ENCODE data around the gene A4GALT. TPM values are rescaled to one million over a fixed set of nuclear protein-coding genes. Genes with fewer than 3 reads are reported as not detected.

The A4GALT gene
- total and polyA plus RNA-seq, 2 donors (not counting 1 experiment from before 2014, with no cell fraction given) = 0.09 to 6.1 TPM

DNA sequence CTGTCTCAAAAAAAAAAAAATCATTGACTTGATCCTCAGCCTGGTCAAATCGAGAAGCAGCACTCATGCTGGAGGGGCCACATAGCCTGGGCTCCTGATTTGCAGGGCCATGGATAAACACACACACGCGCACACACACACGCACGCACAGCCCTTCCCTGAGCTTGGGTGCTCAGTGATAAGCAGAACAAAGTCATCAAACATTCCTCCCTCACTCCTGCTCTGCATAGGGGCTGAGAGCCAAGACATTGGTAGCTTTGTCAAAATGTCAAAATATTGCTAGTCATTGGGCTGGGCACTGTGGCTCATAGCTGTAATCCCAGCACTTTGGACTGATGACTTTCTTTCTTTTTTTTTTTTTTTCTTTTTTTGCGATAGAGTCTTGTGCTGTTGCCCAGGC, 34.0 kb upstream of the A4GALT start:
- Histone ChIP-seq H2AFZ (ENCODE audit: insufficient read depth, low read depth, low read length, poor library complexity, severe bottlenecking) (no peak overlapping the region), H3K4me2 (replicated peaks; ENCODE audit: low read depth, low read length, poor library complexity, severe bottlenecking) (no peak overlapping the region), H3K36me3 (replicated peaks in 1 of 2; ENCODE audit: control extremely low read depth in 1 of 2, control insufficient read depth in 1 of 2, extremely low read depth in 1 of 2, insufficient read depth in 2 of 2, low read length in 1 of 2) (no peaks in the 10 kb centered on the region), H3K9ac (ENCODE audit: low read length) (no peak overlapping the region), H3K27me3 (replicated peaks in 1 of 4; ENCODE audit: control extremely low read depth in 1 of 4, control insufficient read depth in 3 of 4, insufficient read depth in 4 of 4, low read length in 3 of 4) (no peaks in the 10 kb centered on the region), H3K27ac (ENCODE audit: low read length in 2 of 2) (no peak overlapping the region), H3K4me1 (ENCODE audit: control insufficient read depth in 2 of 2, insufficient read depth in 2 of 2, low read length in 2 of 2) (no peaks in the 10 kb centered on the region), H3K79me2 (ENCODE audit: control insufficient read depth, insufficient read depth, low read length) (no peaks in the 10 kb centered on the region), H3K9me3 (ENCODE audit: control extremely low read depth in 1 of 3, control insufficient read depth in 2 of 3, insufficient read depth in 1 of 3, low read length in 2 of 3) (no peaks in the 10 kb centered on the region), H4K20me1 (ENCODE audit: control insufficient read depth, insufficient read depth, low read length, poor library complexity, severe bottlenecking) (no peaks in the 10 kb centered on the region), H3K4me3 (ENCODE audit: control extremely low read depth in 1 of 5, extremely low read depth in 1 of 5, insufficient read depth in 1 of 5, low read depth in 2 of 5, low read length in 4 of 5) (no peak overlapping the region)
- ATAC-seq (ENCODE audit: low read depth) (no peak), DNase-seq (no peak)
- 64% methylated on average over 6 of the region's 6 CpGs for WGBS (ENCODE audit: insufficient coverage)
- ChIA-PET POLR2A (interaction anchor here (0.5 to 1.3 kb wide), 2 partner anchors 10 to 313 kb away, joined by 3 to 4 read pairs; no protein-coding TSS in a partner anchor), CTCF (interaction anchor here (0.6 to 0.7 kb wide), 2 partner anchors 383 to 1346 kb away, joined by 3 to 4 read pairs; no protein-coding TSS in a partner anchor)
- Mint-ChIP-seq H3K4me1 (peaks cover 11% of the 10 kb centered on the region), H3K27me3 (peaks cover 5% of the 10 kb centered on the region), H3K27ac (no peak overlapping the region), H3K9me3 (ENCODE audit: insufficient read depth) (no peaks in the 10 kb centered on the region), H3K4me3 (no peak overlapping the region)
- TF ChIP-seq EZH2 (IDR thresholded peaks at IDR 0.05; ENCODE audit: borderline replicate concordance, insufficient read depth, low read depth, low read length, poor library complexity, severe bottlenecking) = no peak
- TF ChIP-seq, protein P1, sequence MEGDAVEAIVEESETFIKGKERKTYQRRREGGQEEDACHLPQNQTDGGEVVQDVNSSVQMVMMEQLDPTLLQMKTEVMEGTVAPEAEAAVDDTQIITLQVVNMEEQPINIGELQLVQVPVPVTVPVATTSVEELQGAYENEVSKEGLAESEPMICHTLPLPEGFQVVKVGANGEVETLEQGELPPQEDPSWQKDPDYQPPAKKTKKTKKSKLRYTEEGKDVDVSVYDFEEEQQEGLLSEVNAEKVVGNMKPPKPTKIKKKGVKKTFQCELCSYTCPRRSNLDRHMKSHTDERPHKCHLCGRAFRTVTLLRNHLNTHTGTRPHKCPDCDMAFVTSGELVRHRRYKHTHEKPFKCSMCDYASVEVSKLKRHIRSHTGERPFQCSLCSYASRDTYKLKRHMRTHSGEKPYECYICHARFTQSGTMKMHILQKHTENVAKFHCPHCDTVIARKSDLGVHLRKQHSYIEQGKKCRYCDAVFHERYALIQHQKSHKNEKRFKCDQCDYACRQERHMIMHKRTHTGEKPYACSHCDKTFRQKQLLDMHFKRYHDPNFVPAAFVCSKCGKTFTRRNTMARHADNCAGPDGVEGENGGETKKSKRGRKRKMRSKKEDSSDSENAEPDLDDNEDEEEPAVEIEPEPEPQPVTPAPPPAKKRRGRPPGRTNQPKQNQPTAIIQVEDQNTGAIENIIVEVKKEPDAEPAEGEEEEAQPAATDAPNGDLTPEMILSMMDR (IDR thresholded peaks at IDR 0.05) = no peak
- intact Hi-C loops (cut with micrococcal nuclease) = no loop called here

DNA sequence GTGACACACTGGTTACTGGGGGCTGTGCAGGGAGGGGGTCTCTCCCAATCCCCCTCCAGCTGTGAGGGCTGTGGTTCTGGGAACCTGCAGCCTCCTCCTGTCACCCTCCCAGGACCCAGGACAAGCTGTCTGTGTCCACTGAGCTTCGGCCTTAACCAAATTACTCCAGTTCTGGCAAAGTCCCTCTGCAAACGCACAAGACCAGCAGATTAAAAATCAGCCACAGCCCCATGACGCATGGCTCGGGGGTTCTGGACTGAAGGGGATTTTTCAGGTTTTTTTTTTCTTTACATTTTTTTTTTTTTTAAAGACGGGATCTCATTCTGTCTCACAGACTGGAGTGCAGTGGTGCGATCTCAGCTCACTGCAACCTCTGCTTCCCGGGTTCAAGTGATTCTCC, 32.2 kb upstream of the A4GALT start:
- no peaks in the 10 kb centered on the region for H3K9me3 ChIP-seq (ENCODE audit: control extremely low read depth in 1 of 3, control insufficient read depth in 2 of 3, insufficient read depth in 1 of 3, low read length in 2 of 3)
- intact Hi-C loops (cut with micrococcal nuclease) = no loop called here
- H3K27ac Mint-ChIP-seq = no peak overlapping the region
- ATAC-seq (ENCODE audit: low read depth) (peak; percentile 49), DNase-seq (no peak)
- no peak overlapping the region for H3K9ac ChIP-seq (ENCODE audit: low read length)
- H3K4me1 Mint-ChIP-seq = peaks cover 11% of the 10 kb centered on the region
- no peaks in the 10 kb centered on the region for H3K36me3 ChIP-seq (replicated peaks in 1 of 2; ENCODE audit: control extremely low read depth in 1 of 2, control insufficient read depth in 1 of 2, extremely low read depth in 1 of 2, insufficient read depth in 2 of 2, low read length in 1 of 2)
- ChIA-PET CTCF (interaction anchor here (0.6 to 1.4 kb wide), 3 partner anchors 11 to 90 kb away, joined by 3 to 4 read pairs (median 3); no protein-coding TSS in a partner anchor), POLR2A (no interaction called here)
- H4K20me1 ChIP-seq (ENCODE audit: control insufficient read depth, insufficient read depth, low read length, poor library complexity, severe bottlenecking) = no peaks in the 10 kb centered on the region
- H3K27me3 ChIP-seq (replicated peaks in 1 of 4; ENCODE audit: control extremely low read depth in 1 of 4, control insufficient read depth in 3 of 4, insufficient read depth in 4 of 4, low read length in 3 of 4) = no peaks in the 10 kb centered on the region
- H3K27me3 Mint-ChIP-seq = peaks cover 5% of the 10 kb centered on the region
- H3K4me2 ChIP-seq (replicated peaks; ENCODE audit: low read depth, low read length, poor library complexity, severe bottlenecking) = no peak overlapping the region
- no peak overlapping the region for H2AFZ ChIP-seq (ENCODE audit: insufficient read depth, low read depth, low read length, poor library complexity, severe bottlenecking)
- H3K4me3 Mint-ChIP-seq = no peak overlapping the region
- no peak for TF ChIP-seq EZH2 (IDR thresholded peaks at IDR 0.05; ENCODE audit: borderline replicate concordance, insufficient read depth, low read depth, low read length, poor library complexity, severe bottlenecking)
- TF ChIP-seq, protein P1 (IDR thresholded peaks at IDR 0.05) = no peak
- no peak overlapping the region for H3K4me3 ChIP-seq (ENCODE audit: control extremely low read depth in 1 of 5, extremely low read depth in 1 of 5, insufficient read depth in 1 of 5, low read depth in 2 of 5, low read length in 4 of 5)
- no peaks in the 10 kb centered on the region for H3K9me3 Mint-ChIP-seq (ENCODE audit: insufficient read depth)
- H3K4me1 ChIP-seq (ENCODE audit: control insufficient read depth in 2 of 2, insufficient read depth in 2 of 2, low read length in 2 of 2) = no peaks in the 10 kb centered on the region
- no peak overlapping the region for H3K27ac ChIP-seq (ENCODE audit: low read length in 2 of 2)
- no CpG with 5 or more reads among the region's 7 CpGs for WGBS (ENCODE audit: insufficient coverage)
- no peaks in the 10 kb centered on the region for H3K79me2 ChIP-seq (ENCODE audit: control insufficient read depth, insufficient read depth, low read length)
